ENCODE data around the gene OVCA2.

OVCA2 gene

GRCh38 chr17:2016494-2016893 is 25.3 kb upstream of the OVCA2 start:
- H3K27ac ChIP-seq: no peak overlapping the region
- TF ChIP-seq CTCF (conservative IDR thresholded peaks at IDR 0.05) (no peak), ZFX (IDR thresholded peaks at IDR 0.05) (no peak)

GRCh38 chr17:2017274-2017941 is 24.4 kb upstream of the OVCA2 start:
- TF ChIP-seq ZFX (IDR thresholded peaks at IDR 0.05) (no peak), CTCF (conservative IDR thresholded peaks at IDR 0.05) (no peak)
- no peak overlapping the region for H3K27ac ChIP-seq

GRCh38 chr17:2018716-2019510 is 22.9 kb upstream of the OVCA2 start:
- peak overlapping the region; percentile 20 for H3K27ac ChIP-seq
- TF ChIP-seq ZFX (IDR thresholded peaks at IDR 0.05): no peak
- TF ChIP-seq CTCF (conservative IDR thresholded peaks at IDR 0.05): no peak

GRCh38 chr17:2019723-2020122 is 22.1 kb upstream of the OVCA2 start:
- no peak for TF ChIP-seq CTCF (conservative IDR thresholded peaks at IDR 0.05)
- no peak for TF ChIP-seq ZFX (IDR thresholded peaks at IDR 0.05)

GRCh38 chr17:2020721-2021120 is 21.1 kb upstream of the OVCA2 start:
- TF ChIP-seq ZFX (IDR thresholded peaks at IDR 0.05) (no peak), CTCF (conservative IDR thresholded peaks at IDR 0.05) (no peak)
- no peak overlapping the region for H3K27ac ChIP-seq

More at GRCh38 chr17:2019723-2020122, 22.1 kb upstream of the OVCA2 start:
- H3K27ac ChIP-seq: no peak overlapping the region

GRCh38 chr17:2022647-2023240 is 19.1 kb upstream of the OVCA2 start:
- no peak overlapping the region for H3K27ac ChIP-seq
- TF ChIP-seq CTCF (conservative IDR thresholded peaks at IDR 0.05): no peak
- no peak for TF ChIP-seq ZFX (IDR thresholded peaks at IDR 0.05)

GRCh38 chr17:2023256-2023655 is 18.6 kb upstream of the OVCA2 start:
- H3K27ac ChIP-seq: no peak overlapping the region
- TF ChIP-seq CTCF (conservative IDR thresholded peaks at IDR 0.05) (no peak), ZFX (IDR thresholded peaks at IDR 0.05) (no peak)

Data from C4-2B (cell line).